Tibial artery (tissue), 4 donors: ENCODE results near the gene ZNF548.
"Not testable (repeated sequence)": the region's sequence is repeated elsewhere in the genome, so short reads cannot be mapped to it uniquely, and the experiment has no call there.

Source experiments
- DNase-seq, 2 donors: peaks; one replicate each; pipeline ENCODE4 v3.0.0-alpha.2; 2019
- H3K27ac ChIP-seq, 2 donors: fragments of 200-600 bp; sonication (generic) in 1 of 2; 1 replicate in 1 of 2; 2 replicates in 1 of 2; pipeline ENCODE4 v1.5.1; 2018 to 2019; ENCODE audit warnings: mild to moderate bottlenecking in 1 of 2
- H3K27me3 ChIP-seq, 2 donors: fragments of 200-600 bp; sonication (generic) in 1 of 2; one replicate each; pipeline versions ENCODE4 v1.5.1 to v1.6.0; 2016 to 2019
- H3K36me3 ChIP-seq, 3 donors: fragments of 200-600 bp; sonication (generic) in 2 of 3; one replicate each; pipeline ENCODE4 v1.5.1; 2016 to 2019; ENCODE audit warnings: mild to moderate bottlenecking in 2 of 3
- H3K4me1 ChIP-seq, 4 donors: fragments of 200-600 bp; sonication (generic) in 2 of 4; 1 replicate in 3 of 4; 2 replicates in 1 of 4; pipeline ENCODE4 v1.5.1; 2016 to 2019
- H3K4me3 ChIP-seq, 2 donors: fragments of 200-600 bp; sonication (generic) in 1 of 2; 1 replicate in 1 of 2; 2 replicates in 1 of 2; pipeline ENCODE4 v1.5.1; 2018 to 2019; ENCODE audit warnings: mild to moderate bottlenecking in 2 of 2
- H3K9me3 ChIP-seq, 3 donors: fragments of 200-600 bp; sonication (generic) in 1 of 3; one replicate each; pipeline ENCODE4 v1.5.1; 2016 to 2019
- CTCF ChIP-seq, 2 experiments: fragments of 200-600 bp in 1 of 2; fragments of 450-650 bp in 1 of 2; IDR thresholded peaks; one replicate each; pipeline ENCODE4 v1.5.1; 2017 to 2019; ENCODE audit warnings: antibody characterized with exemption in 2 of 2, mild to moderate bottlenecking in 1 of 2, moderate library complexity in 1 of 2
- intact Hi-C: fragments of 100-400 bp; cut with DNase I; formaldehyde crosslinking; loops from one replicate; pipeline ENCODE4 v1.15.0; 2023; ENCODE audit warnings: low total_unique reads

Gene ZNF548

GRCh38 chr19:57363688-57364181 lies 25.9 kb upstream of the ZNF548 start:
- TF ChIP-seq CTCF (IDR thresholded peaks at IDR 0.05), result no peak
- Histone ChIP-seq H3K4me1 (peaks cover 0 to 19% (median 6%) of the 10 kb centered on the region in 4 donors), H3K27ac (peak overlapping the region; percentile 92 to 97), H3K9me3 (peaks cover 0 to 36% (median 5%) of the 10 kb centered on the region in 3 donors), H3K4me3 (peak overlapping the region; percentile 70 to 80), H3K27me3 (no peaks in the 10 kb centered on the region), H3K36me3 (peaks cover 14 to 42% (median 38%) of the 10 kb centered on the region in 3 donors)
- DNase-seq, result no peak
- intact Hi-C loops, result loop anchor here (2.0 kb wide), 1 partner anchor 123 kb away; the partner anchor contains the start of gene ZNF805

- Histone ChIP-seq H3K4me1 (peaks cover 0 to 19% (median 6%) of the 10 kb centered on the region in 4 donors), H3K4me3 (no peak overlapping the region), H3K27me3 (no peaks in the 10 kb centered on the region), H3K27ac (no peak overlapping the region), H3K9me3 (peaks cover 0 to 15% (median 0%) of the 10 kb centered on the region in 3 donors), H3K36me3 (peaks cover 20 to 35% (median 28%) of the 10 kb centered on the region in 3 donors)
- intact Hi-C loops, result no loop called here
- no peak for DNase-seq
- TF ChIP-seq CTCF (IDR thresholded peaks at IDR 0.05), result no peak
These were observed 22.9 kb upstream of the ZNF548 start for GRCh38 chr19:57366776-57367175.

- H3K27ac ChIP-seq, result no peak overlapping the region
- H3K27me3 ChIP-seq, result no peaks in the 10 kb centered on the region
- DNase-seq, result no peak
- H3K4me1 ChIP-seq, result no peaks in the 10 kb centered on the region
- peaks cover 79 to 85% (median 84%) of the 10 kb centered on the region in 3 donors for H3K36me3 ChIP-seq
- intact Hi-C loops, result no loop called here
- no peak overlapping the region for H3K4me3 ChIP-seq
- peaks cover 0 to 68% (median 43%) of the 10 kb centered on the region in 3 donors for H3K9me3 ChIP-seq
- TF ChIP-seq CTCF (IDR thresholded peaks at IDR 0.05), result no peak
These were observed 15.5 kb upstream of the ZNF548 start for GRCh38 chr19:57374179-57374578.

- H3K4me1 ChIP-seq, intact Hi-C loops, H3K27ac ChIP-seq, DNase-seq, H3K27me3 ChIP-seq, H3K4me3 ChIP-seq: not testable (repeated sequence)
- H3K36me3 ChIP-seq, result peaks cover 79 to 88% (median 85%) of the 10 kb centered on the region in 3 donors
- peaks cover 0 to 72% (median 46%) of the 10 kb centered on the region in 3 donors for H3K9me3 ChIP-seq
These were observed 15.0 kb upstream of the ZNF548 start for GRCh38 chr19:57374647-57375046.

GRCh38 chr19:57376151-57376550 lies 13.5 kb upstream of the ZNF548 start:
- Histone ChIP-seq H3K27ac (no peak overlapping the region), H3K4me3 (no peak overlapping the region), H3K36me3 (peaks cover 74 to 90% (median 81%) of the 10 kb centered on the region in 3 donors), H3K4me1 (no peaks in the 10 kb centered on the region), H3K9me3 (peaks cover 0 to 85% (median 51%) of the 10 kb centered on the region in 3 donors), H3K27me3 (no peaks in the 10 kb centered on the region)
- intact Hi-C loops, result no loop called here
- no peak for DNase-seq
- no peak for TF ChIP-seq CTCF (IDR thresholded peaks at IDR 0.05)

- H3K27me3 ChIP-seq, result no peaks in the 10 kb centered on the region
- no peak overlapping the region for H3K27ac ChIP-seq
- no peak for TF ChIP-seq CTCF (IDR thresholded peaks at IDR 0.05)
- DNase-seq, result no peak
- H3K4me1 ChIP-seq, result no peaks in the 10 kb centered on the region
- intact Hi-C loops, result no loop called here
- H3K36me3 ChIP-seq, result peaks cover 60 to 75% (median 66%) of the 10 kb centered on the region in 3 donors
- peaks cover 0 to 83% (median 51%) of the 10 kb centered on the region in 3 donors for H3K9me3 ChIP-seq
- no peak overlapping the region for H3K4me3 ChIP-seq
These were observed 12.0 kb upstream of the ZNF548 start for GRCh38 chr19:57377498-57378146.
